Stimulated activated memory B cell treated with anti-CD40 and anti-IgM and Interleukin-4, amounts not matched to agents 10 μg/mL and 1 μg/mL and 100 μg/mL, for 72 hours (primary cell): ENCODE results near the gene SUCLG1.
A peak's percentile ranks its signal among the peaks of the same experiment; 100 is the strongest.
"Not testable (repeated sequence)": the region's sequence is repeated elsewhere in the genome, so short reads cannot be mapped to it uniquely, and the experiment has no call there.

Source experiments
- ATAC-seq: fragments of 150-1000 bp; cut with Tn5 transposase; 2 replicates; pipeline ENCODE4 v1.10.0; 2021
- H3K27ac Mint-ChIP-seq: one replicate; pipeline ENCODE4 v1.8.0; 2022; ENCODE audit warnings: mild to moderate bottlenecking, mixed read lengths
- H3K27me3 Mint-ChIP-seq: one replicate; pipeline ENCODE4 v1.8.0; 2022; ENCODE audit warnings: mixed read lengths
- H3K36me3 Mint-ChIP-seq: one replicate; pipeline ENCODE4 v1.8.0; 2022; ENCODE audit warnings: mixed read lengths
- H3K4me1 Mint-ChIP-seq: one replicate; pipeline ENCODE4 v1.8.0; 2022; ENCODE audit warnings: mixed read lengths
- H3K4me3 Mint-ChIP-seq: one replicate; pipeline ENCODE4 v1.8.0; 2022; ENCODE audit warnings: mild to moderate bottlenecking, moderate library complexity, mixed read lengths
- H3K9me3 Mint-ChIP-seq: one replicate; pipeline ENCODE4 v1.8.0; 2022; ENCODE audit warnings: mixed read lengths

Gene SUCLG1

DNA sequence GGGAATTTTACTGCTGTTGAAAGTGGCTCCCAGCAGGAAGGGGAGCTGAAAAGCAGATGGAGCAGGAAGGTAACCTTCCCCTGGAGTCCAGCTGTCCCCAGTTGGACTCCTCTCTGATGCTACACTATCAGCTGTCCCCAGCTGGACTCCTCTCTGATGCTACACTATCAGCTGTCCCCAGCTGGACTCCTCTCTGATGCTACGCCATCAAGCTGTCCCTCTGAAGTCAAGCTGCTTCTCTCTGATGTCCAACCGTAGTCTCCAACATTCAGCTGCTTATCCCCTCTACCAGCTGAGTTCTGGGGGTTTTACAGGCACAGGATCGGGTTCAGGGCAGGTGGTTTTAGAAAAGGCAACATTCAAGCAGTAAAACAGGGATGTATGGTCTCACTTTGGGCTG is 19.8 kb upstream of the SUCLG1 start:
- Mint-ChIP-seq H3K36me3 (peaks cover 23% of the 10 kb centered on the region), H3K9me3 (peaks cover 14% of the 10 kb centered on the region)

DNA sequence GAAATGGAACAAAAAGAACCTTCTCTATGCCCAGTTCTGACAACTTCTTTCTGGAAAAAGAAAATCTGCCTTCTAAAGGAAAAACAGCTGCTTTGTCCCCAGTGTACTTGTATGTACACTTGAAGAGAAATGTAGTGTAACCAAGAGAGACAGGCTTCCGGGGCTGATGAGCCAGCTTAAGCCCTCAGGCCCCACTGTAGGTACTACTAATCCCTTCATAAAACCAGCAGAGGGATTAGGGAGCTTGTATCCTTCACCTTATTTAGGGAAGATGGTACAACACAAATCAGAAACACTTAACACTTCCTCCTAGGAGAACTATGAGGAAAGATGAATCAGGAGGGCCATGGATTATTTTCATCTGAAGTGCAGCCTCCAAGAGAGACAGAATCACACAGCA is 18.8 kb upstream of the SUCLG1 start:
- peaks cover 14% of the 10 kb centered on the region for H3K9me3 Mint-ChIP-seq
- H3K27me3 Mint-ChIP-seq, result peaks cover 16% of the 10 kb centered on the region
- peaks cover 23% of the 10 kb centered on the region for H3K36me3 Mint-ChIP-seq
- no peaks in the 10 kb centered on the region for H3K4me1 Mint-ChIP-seq
- H3K27ac Mint-ChIP-seq, result no peak overlapping the region
- no peak for ATAC-seq
- H3K4me3 Mint-ChIP-seq, result no peak overlapping the region

More for the DNA sequence above, 19.8 kb upstream of the SUCLG1 start:
- Mint-ChIP-seq H3K27ac (no peak overlapping the region), H3K4me1 (no peaks in the 10 kb centered on the region), H3K27me3 (peaks cover 16% of the 10 kb centered on the region), H3K4me3 (no peak overlapping the region)
- ATAC-seq, result no peak

DNA sequence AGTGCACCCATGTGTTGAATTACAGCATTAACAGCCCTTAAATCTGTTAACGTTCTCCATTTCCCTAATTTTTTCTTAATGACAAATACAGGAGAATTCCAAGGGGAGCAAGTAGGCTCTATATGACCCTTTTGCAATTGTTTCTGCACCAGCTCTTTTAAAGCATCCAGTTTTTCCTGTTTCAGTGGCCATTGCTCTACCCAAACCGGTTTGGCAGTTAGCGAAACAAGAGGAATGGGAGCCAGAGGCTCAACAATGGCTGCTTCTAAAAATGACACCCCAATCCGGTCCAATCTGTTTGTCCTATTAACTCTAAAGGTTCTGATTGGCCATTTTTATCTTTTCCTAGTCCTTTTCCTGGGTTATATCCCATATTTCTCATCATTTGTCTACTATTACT is 15.1 kb upstream of the SUCLG1 start:
- H3K36me3 Mint-ChIP-seq, result peaks cover 30% of the 10 kb centered on the region
- H3K4me3 Mint-ChIP-seq, result no peak overlapping the region
- H3K27me3 Mint-ChIP-seq, result peaks cover 16% of the 10 kb centered on the region
- ATAC-seq, result no peak
- H3K4me1 Mint-ChIP-seq, result no peaks in the 10 kb centered on the region
- peaks cover 16% of the 10 kb centered on the region for H3K9me3 Mint-ChIP-seq
- no peak overlapping the region for H3K27ac Mint-ChIP-seq

DNA sequence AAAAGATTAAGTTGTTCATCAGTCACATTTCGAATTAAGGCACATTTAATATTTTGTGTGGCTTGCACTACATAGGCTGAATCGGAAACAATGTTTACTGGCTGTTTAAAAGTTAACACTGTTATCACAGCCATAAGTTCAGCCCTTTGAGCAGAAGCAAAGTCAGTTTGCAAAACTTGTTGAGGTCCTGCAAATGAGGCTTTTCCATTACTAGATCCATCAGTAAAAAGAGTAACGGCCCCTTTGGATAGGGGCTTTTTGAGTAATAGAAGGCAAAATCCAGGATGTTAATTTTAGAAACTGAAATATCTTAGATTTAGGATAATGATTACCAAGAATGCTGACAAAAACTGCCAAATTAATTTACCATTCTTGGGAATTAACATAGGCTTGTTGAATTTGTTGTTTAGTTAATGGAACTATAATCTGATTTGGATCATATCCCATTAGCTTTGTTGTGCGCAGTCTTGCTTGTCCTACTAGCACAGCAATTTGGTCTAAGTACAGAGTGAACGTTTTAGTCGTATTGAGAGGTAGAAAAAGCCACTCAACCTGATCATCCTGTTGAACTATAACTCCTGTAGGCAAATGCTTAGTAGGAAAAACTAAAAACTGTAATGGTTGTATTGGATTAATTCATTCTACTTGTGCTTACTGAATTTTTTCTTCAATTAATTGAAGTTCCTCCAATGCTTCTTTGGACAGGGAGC is 13.9 kb upstream of the SUCLG1 start:
- H3K4me1 Mint-ChIP-seq, result no peaks in the 10 kb centered on the region
- H3K4me3 Mint-ChIP-seq, result no peak overlapping the region
- H3K9me3 Mint-ChIP-seq, result peaks cover 16% of the 10 kb centered on the region
- peaks cover 16% of the 10 kb centered on the region for H3K27me3 Mint-ChIP-seq
- H3K36me3 Mint-ChIP-seq, result peaks cover 28% of the 10 kb centered on the region
- no peak for ATAC-seq
- H3K27ac Mint-ChIP-seq, result no peak overlapping the region

DNA sequence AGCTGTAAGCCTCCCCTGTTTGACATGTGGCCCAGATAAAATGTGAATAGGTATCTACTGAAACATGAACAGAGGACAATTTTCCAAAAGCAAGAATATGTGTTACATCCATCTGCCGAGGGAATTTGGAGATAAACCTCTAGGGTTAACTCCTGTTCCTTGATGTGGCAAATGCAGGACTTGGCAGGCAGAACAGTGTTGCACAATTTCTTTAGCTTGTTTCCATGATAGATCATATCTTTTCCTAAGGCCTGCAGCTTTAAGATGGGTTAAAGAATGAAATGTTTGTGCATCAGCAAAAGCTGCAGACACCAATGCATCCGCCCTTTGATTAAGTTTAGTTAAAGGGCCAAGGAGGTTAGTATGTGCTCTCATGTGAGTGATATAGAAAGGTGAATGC is 13.3 kb upstream of the SUCLG1 start:
- H3K27ac Mint-ChIP-seq, H3K4me1 Mint-ChIP-seq, ATAC-seq, H3K4me3 Mint-ChIP-seq: not testable (repeated sequence)
- Mint-ChIP-seq H3K9me3 (peaks cover 13% of the 10 kb centered on the region), H3K36me3 (peaks cover 25% of the 10 kb centered on the region), H3K27me3 (peaks cover 12% of the 10 kb centered on the region)

DNA sequence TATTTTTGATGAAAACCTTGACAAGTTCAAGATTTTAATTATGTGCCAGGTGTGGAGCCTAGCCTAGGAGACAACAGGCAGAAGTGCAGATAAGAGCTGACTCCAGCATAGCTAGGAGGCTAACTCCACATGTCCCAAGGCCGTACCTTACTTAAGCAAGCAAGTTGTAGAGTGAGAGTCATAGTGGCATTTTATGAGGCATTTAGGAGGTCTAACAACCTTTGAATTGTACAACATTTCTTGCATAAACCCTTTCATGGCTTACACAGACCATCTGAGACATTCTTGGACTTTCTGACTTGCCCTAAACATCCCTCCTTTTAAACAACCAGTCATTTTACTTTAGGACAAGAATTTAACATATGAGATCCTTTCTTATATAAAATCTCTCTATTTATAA is 8.3 kb upstream of the SUCLG1 start:
- Mint-ChIP-seq H3K9me3 (peaks cover 4% of the 10 kb centered on the region), H3K36me3 (peaks cover 19% of the 10 kb centered on the region), H3K27me3 (no peaks in the 10 kb centered on the region), H3K27ac (no peak overlapping the region), H3K4me3 (no peak overlapping the region), H3K4me1 (no peaks in the 10 kb centered on the region)
- no peak for ATAC-seq

DNA sequence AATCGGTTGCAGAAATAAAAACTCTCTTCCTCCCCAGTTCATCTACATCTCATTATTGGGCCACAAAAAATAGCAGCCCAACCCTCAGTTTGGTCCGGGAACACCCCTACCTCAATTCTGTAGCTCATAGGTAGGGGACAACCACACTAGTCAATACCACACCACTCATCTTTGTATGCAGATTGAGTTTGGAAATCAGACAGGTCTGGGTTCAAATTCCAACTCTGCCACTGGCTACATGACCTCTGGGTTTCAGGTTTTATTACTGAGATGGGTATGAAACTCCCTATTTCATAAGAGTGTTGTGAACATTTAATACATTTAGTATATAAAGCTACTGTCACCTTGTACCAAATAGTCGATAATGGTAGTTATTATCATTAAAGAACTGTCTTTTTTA is 2.2 kb upstream of the SUCLG1 start:
- Mint-ChIP-seq H3K4me3 (no peak overlapping the region), H3K27ac (no peak overlapping the region), H3K4me1 (peaks cover 24% of the 10 kb centered on the region), H3K36me3 (no peaks in the 10 kb centered on the region), H3K9me3 (peaks cover 2% of the 10 kb centered on the region), H3K27me3 (no peaks in the 10 kb centered on the region)
- ATAC-seq, result no peak

DNA sequence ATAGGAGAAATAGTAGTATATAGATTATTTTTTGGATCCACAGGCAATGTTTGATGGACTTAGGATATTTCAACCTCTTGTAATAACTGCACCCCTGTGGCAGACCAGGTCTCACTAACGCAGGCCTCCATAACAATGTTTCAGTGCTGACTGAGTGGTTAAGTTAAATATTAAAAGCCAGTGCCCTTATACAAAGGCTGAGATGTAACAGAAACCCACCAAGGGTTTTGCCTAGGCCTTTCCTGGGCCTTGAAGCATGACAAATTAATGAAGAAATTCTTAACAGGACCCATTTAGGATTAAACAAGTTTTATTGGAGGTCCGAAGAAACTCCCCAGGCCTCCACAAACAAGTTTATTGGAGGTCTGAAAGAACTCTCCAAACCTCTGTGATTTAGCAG is 1.6 kb upstream of the SUCLG1 start:
- peaks cover 31% of the 10 kb centered on the region for H3K4me1 Mint-ChIP-seq
- H3K36me3 Mint-ChIP-seq, result no peaks in the 10 kb centered on the region
- no peaks in the 10 kb centered on the region for H3K27me3 Mint-ChIP-seq
- H3K9me3 Mint-ChIP-seq, result peaks cover 2% of the 10 kb centered on the region
- no peak overlapping the region for H3K27ac Mint-ChIP-seq
- H3K4me3 Mint-ChIP-seq, result no peak overlapping the region
- ATAC-seq, result no peak

DNA sequence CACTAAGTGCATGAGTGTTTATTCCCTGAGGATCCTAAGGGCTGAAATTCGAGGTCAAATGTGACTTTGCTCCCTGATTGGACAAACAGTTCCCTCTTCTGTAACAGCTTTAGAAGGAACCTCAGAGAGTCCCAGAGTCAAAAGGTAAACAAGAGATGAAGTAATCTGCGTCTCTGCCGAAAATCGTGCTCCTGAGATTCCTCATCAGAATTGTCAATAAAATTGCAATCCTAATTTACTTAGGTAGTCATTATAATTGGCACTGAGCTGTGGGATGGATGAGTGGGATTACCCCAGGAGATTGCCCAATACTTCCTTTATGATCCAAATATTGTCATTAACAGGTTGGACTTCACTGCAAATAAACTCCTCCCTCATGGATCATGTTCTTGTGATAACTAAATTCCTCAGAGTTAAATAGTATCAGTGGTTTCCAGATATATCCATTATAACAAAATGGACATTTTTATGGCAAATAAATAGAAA is 907 bp upstream of the SUCLG1 start:
- H3K4me3 Mint-ChIP-seq, result peak overlapping the region; percentile 92
- ATAC-seq, result no peak
- peaks cover 2% of the 10 kb centered on the region for H3K9me3 Mint-ChIP-seq
- H3K36me3 Mint-ChIP-seq, result no peaks in the 10 kb centered on the region
- peak overlapping the region; percentile 92 for H3K27ac Mint-ChIP-seq
- H3K27me3 Mint-ChIP-seq, result no peaks in the 10 kb centered on the region
- H3K4me1 Mint-ChIP-seq, result peaks cover 31% of the 10 kb centered on the region

DNA sequence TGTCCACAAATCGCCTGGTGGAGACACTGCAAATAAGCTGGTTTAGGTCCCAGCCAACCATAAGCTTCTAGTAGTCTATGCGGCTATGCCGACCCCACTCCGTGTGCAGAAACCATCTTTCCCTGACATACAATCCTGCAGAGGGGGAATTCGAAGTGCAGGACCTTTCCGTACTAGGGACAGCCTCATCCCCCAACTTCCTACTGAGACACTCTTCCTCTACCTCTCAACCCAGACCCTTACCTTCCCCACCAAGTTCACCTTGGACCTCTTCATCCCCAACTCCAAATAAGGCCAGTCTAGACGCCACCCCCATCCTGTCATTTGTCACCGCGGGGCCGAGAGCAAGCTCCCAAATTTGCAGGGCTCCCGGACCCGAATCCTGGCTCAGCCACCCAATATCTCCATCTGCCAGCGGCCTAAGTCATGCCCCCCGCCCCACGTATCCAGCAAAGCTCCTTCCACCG is 496 bp downstream of the SUCLG1 start:
- peak overlapping the region; percentile 92 for H3K27ac Mint-ChIP-seq
- ATAC-seq, result peak; percentile 57
- peak overlapping the region; percentile 92 for H3K4me3 Mint-ChIP-seq
- no peaks in the 10 kb centered on the region for H3K27me3 Mint-ChIP-seq
- no peaks in the 10 kb centered on the region for H3K36me3 Mint-ChIP-seq
- peaks cover 40% of the 10 kb centered on the region for H3K4me1 Mint-ChIP-seq
- H3K9me3 Mint-ChIP-seq, result no peaks in the 10 kb centered on the region

DNA sequence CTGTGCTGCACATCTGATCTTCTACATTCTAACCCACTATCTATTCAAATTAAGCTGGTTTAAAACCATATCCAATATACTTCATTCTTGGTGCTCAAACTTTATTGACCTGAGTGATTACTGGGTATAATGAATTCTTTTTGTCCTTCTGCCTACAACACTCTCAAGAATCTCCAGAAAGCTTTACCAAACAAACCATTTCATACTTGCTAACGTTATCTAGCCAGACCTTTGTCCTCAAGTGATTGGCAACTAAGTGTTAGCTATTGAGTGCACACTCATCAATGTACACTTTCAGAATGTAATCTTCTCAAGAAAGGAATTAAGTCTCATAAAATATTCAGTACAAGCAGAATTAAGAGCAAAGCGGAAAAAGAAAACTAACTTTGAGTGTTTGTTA is 1.4 kb downstream of the SUCLG1 start:
- Mint-ChIP-seq H3K4me1 (peaks cover 40% of the 10 kb centered on the region), H3K36me3 (no peaks in the 10 kb centered on the region), H3K9me3 (no peaks in the 10 kb centered on the region), H3K27ac (peak overlapping the region; percentile 14), H3K27me3 (no peaks in the 10 kb centered on the region), H3K4me3 (peak overlapping the region; percentile 21)
- ATAC-seq, result no peak

DNA sequence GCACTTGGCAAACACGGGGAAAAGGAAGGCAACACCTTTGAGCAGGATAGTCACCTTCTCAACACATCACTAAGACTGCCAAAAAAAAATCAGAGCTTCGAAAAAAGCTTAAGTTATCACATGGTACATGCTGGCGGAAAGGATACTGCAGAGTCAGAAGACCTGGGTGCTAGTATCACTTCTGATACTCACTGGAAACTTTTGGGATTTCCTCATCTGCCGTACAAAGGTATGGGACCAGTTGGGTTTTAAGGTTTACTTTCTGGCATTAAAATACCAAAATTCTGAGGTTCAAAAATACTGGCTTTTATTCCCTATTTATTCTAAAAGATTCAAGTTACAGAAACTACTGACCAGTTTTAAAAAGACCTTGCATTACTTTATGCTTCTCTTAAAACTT is 2.9 kb downstream of the SUCLG1 start:
- Mint-ChIP-seq H3K27ac (no peak overlapping the region), H3K9me3 (no peaks in the 10 kb centered on the region), H3K36me3 (no peaks in the 10 kb centered on the region), H3K4me1 (peaks cover 49% of the 10 kb centered on the region), H3K27me3 (no peaks in the 10 kb centered on the region), H3K4me3 (no peak overlapping the region)
- ATAC-seq, result no peak

DNA sequence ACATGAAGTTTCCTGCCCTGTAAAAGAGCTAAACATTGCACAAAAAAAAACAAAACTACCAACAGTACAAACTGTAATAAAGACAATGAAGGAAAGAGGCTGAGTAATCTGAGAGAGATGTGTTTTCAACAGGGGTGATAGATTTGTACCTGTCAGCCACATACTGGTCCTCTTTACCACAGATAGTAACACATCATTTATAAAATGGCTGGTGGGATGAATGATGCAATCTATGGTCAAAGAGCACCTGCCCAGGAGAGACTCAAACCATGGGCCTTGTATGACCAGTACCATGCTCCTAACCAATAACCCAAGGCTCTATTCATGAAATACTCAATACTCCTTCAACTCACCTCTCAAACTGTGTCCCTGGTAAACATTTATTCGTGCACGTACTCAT is 4.5 kb downstream of the SUCLG1 start:
- Mint-ChIP-seq H3K27me3 (no peaks in the 10 kb centered on the region), H3K36me3 (no peaks in the 10 kb centered on the region), H3K4me1 (peaks cover 59% of the 10 kb centered on the region), H3K4me3 (no peak overlapping the region), H3K27ac (no peak overlapping the region), H3K9me3 (no peaks in the 10 kb centered on the region)
- ATAC-seq, result no peak

DNA sequence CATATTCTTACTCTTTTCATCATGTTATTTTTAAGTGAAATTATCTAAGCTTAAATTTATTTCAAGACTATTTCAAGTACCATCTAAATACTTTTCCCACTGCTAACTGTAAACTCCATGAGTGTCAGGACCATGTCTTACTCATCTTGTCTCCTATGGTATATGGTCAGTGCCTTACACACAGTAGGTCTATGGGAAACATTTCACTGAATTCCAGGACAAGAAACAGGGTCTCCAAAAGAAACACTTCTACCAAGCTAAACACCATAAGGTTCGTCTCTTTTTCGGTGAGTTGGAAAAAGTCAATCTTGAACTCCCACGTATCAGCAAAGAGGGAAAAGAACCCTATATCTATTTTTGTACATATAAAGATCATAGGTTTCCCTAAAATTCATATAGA is 6.5 kb downstream of the SUCLG1 start:
- H3K9me3 Mint-ChIP-seq, result no peaks in the 10 kb centered on the region
- H3K36me3 Mint-ChIP-seq, result peaks cover 6% of the 10 kb centered on the region
- H3K27ac Mint-ChIP-seq, result no peak overlapping the region
- no peaks in the 10 kb centered on the region for H3K27me3 Mint-ChIP-seq
- ATAC-seq, result no peak
- peaks cover 48% of the 10 kb centered on the region for H3K4me1 Mint-ChIP-seq
- no peak overlapping the region for H3K4me3 Mint-ChIP-seq

DNA sequence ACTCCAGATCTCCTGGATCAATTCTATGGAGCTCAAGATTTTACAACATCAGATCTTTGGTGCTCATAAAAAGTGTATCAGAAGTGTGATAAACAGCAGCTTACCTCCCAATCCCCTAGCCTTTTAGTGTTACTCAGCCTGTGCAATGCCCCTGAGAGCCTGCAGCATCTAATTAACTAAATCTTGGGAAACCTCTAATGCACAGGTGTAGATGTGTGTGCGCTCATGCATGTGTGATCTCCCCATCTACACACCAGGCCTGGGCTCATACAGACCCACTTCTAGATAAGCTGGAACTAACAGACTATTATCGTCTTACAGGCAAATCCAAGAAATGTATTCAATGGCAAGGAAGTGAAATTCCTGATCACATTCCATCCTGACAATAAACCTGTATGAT is 7.5 kb downstream of the SUCLG1 start:
- Mint-ChIP-seq H3K27ac (no peak overlapping the region), H3K4me3 (no peak overlapping the region), H3K27me3 (no peaks in the 10 kb centered on the region), H3K4me1 (peaks cover 38% of the 10 kb centered on the region), H3K36me3 (peaks cover 13% of the 10 kb centered on the region), H3K9me3 (no peaks in the 10 kb centered on the region)
- no peak for ATAC-seq
